Esophagus muscularis mucosa (tissue), 3 donors: Measurements from ENCODE around the gene RARB.

Source experiments
- EP300 ChIP-seq: sonication (generic); formaldehyde crosslinking; IDR thresholded peaks from one replicate; pipeline ENCODE4 v1.6.1; 2017; ENCODE audit warnings: antibody characterized with exemption
- POLR2A ChIP-seq: fragments of 450-650 bp; IDR thresholded peaks from one replicate; pipeline ENCODE4 v1.6.1; 2017; ENCODE audit warnings: antibody characterized with exemption, moderate library complexity, mild to moderate bottlenecking, low read depth
- POLR2AphosphoS5 ChIP-seq, 2 donors: sonication (generic); formaldehyde crosslinking; IDR thresholded peaks; one replicate each; pipeline ENCODE4 v1.6.1; 2017; ENCODE audit warnings: antibody characterized with exemption in 2 of 2

GRCh38 chr3:25462495-25462894 lies 34.4 kb downstream of the RARB start:
- TF ChIP-seq POLR2A (no peak), POLR2AphosphoS5 (IDR thresholded peaks at IDR 0.05) (no peak), EP300 (no peak)
